HK-2 (cell line): Measurements from ENCODE around the gene BAG5.

Source experiments
- DNase-seq: peaks from one replicate; pipeline ENCODE4 v3.0.0-alpha.2; 2018; ENCODE audit not compliant: unreplicated experiment

The BAG5 gene

DNA sequence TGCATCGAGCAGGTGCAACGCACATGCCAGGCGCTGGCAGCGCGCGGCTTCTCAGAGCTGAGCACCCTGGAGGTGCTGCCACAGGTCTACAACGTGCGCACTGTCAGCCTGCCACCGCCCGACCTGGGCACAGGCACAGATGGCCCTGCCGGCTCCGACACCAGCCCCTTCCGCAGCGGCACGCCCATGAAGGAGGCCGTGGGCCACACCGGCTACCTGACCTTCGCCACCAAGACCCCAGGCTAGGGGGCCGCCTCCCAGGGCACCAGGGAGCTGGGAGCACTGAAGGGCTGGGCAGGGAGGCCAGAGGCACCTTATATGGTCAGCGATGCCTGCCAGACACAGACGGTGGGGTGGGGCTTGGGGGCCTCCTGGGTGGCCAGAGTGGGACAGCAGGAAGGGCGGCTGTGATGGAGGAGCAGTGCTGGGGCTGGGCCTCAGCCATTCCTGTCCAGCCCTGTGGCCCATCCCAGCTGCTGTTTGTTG is 27.8 kb downstream of the BAG5 start:
- DNase-seq = no peak

DNA sequence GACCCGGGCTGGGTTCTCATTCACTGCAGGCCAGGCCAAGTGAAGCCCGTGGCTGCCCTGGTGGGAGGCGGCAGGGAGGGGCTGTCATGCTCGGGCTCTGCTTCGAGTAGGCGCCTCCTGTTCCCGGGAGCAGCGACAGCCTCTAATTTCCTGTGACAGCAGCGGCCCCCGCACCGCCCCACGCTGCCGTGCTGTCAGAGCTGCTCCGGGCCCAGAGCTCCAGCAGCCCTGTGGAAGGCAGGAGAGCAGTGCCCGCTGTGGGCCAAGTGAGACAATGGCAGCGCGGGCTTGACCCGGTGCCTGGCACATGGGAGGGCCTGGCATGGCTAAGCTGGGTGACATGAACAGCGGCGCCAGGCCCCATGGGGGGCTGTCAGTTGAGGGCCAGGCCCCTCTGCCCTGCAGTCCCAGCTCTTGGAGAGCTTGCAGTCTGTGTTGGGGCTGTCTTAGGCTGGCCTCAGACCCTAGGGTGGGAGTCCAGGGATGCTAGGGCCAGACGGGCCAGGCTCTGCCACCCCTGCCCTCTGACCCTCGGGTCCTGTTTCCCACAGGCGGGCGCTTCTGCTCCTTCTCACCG is 28.4 kb downstream of the BAG5 start:
- DNase-seq = no peak

DNA sequence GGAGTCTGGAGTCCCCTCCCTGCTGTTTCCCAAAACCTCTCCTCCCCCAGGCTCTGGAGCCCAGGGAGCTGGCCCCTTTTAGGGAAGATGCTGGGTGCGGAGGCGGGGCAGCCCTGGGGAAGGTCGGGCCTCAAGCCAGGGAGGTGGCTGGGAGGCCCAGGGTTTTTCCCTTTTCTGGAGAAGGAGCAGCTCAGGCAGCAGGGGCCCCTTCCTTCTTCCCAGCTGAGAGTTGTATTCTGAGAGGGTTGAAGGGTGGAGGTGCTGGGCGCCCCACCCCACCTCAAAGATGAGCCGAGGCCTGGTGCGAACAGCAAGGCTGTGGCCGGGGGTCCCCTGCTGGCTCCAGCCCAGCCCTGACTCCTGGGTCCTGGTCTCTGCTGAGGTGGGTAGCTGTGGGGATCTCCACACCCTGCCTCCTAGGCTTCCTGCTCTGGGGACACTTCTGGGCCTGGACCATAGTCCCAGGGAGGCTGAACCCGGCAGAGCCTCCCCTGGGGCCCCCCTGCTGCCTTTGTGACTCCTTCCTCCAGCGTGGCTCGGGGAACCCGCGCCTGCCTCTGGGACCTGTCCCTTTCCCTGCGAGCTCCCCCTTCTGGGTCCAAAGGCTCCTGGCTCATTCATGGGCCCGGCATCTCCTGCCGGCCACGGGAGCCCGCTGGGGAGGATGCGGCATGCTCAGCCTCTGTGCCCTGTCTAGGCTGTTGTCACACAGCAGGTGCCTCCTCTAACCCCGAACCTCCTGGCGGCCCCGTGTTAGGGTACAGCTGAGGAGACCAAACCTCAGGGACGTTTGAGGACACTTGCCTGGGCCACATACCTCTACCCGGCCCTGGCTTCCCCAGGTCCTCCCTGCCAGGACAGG is 29.1 kb downstream of the BAG5 start:
- no peak for DNase-seq

DNA sequence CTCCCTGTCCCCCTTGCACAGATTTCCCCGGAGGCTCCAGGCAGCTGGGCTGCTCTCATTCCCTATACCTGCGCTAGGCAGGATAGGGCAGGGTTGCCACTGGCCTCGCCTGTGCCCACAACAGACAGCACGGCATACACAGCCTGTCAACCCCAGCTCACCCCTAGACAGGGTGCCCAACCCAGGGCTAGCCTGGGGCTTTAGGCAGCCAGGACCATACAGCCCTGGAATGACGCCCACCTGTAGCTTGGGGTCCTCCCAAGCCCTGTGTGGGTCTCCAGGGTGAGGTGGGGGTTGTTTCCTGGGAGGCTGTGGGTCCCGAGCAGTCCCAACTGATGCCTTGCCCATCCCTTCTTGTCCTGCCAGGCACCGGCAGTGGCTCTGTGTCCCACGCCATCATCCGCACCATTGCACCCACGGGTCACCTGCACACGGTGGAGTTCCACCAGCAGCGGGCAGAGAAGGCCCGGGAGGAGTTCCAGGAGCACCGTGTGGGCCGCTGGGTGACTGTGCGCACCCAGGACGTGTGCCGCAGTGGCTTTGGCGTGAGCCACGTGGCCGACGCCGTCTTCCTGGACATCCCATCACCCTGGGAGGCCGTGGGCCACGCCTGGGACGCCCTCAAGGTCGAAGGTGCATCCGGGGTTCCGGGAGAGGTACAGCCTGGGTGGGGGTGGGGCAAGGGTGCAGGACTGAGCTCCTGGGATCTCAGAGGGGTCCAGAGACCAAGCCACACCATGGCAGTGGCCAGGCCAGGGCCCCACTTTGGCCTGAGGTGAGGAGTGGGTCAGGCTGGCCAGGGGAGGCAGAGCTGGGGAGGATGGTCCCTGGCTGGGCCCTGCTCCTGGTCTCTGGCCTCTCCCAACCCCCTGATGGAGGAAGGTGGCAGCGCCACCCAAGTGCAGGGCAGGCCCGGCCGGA is 30.0 kb downstream of the BAG5 start:
- DNase-seq = no peak

DNA sequence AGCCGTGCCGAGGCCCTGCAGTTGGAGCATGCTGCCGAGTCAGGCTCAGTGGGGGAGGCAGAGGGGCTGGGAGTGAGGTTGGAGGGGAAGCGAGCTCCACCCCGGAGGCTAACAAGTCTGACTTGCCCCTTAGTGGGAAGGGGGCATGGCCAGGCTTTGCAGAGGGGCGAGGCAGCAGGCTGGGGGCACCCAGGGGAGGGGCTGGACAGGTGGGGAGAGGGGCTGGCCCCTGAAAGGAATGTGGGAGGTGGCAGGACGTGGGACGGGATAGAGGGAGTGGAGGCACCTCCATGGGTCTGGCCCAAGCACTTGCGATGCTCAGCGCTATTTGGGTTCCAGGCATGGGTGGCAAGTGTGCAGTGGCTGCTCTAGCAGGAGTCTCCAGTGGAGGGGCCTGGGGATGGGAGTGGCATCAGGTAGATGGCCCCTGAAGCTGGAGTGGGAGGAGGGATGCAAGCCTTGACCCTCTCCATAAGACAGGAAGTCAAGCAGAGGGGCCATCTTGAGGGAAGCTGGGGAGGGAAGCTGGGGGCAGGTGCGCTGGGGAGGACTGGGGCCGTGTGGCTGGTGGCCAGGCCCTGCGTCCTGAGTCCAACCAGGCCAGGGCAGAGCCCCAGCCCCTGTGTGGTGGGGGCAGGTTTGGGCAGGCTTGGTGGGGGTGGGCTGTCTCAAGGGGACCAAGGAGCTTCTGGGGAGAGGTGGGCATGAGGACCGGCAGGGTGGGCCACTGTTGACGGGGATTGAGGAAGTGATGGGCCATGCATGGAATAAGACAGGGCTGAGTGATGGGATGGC is 30.8 kb downstream of the BAG5 start:
- no peak for DNase-seq

DNA sequence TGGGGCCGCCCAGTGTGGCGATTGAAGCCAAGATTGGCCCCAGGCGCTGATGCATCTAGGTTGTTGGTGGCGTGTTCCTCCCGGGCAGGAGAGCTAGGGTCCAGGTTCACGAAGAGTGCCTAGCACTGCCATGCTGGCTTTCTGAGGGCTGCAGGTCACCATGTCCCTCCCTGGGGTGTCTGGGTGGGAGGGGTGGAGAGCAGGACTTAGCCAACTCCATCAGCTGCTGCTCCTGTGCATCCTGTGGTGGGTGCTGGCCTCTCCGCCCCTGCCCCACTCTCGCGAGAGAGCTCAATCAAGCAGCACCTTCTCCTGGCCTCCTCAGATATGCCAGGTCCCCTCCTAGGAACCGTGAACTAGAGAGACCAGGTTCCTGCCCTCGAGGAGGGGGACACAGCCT is 31.6 kb downstream of the BAG5 start:
- DNase-seq = no peak

DNA sequence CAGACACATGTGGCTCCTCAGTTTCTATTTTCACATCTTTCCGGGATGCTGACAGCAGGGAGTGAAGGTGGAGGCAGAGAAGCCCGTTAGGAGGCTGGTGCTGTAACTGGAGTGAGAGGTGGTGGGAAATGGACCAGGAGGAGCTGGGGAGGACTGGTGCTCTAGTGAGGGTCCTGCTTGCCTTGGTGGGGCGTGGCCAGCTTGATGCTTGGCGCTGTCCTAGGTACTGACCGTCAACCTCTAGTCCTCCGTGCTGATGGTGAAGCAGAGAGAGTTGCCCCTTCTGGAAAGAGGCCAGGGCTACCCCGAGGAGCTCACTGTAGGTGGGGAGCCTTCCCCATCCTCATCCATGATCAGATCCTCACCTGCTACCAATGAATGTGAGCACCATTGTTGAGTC is 32.1 kb downstream of the BAG5 start:
- no peak for DNase-seq

DNA sequence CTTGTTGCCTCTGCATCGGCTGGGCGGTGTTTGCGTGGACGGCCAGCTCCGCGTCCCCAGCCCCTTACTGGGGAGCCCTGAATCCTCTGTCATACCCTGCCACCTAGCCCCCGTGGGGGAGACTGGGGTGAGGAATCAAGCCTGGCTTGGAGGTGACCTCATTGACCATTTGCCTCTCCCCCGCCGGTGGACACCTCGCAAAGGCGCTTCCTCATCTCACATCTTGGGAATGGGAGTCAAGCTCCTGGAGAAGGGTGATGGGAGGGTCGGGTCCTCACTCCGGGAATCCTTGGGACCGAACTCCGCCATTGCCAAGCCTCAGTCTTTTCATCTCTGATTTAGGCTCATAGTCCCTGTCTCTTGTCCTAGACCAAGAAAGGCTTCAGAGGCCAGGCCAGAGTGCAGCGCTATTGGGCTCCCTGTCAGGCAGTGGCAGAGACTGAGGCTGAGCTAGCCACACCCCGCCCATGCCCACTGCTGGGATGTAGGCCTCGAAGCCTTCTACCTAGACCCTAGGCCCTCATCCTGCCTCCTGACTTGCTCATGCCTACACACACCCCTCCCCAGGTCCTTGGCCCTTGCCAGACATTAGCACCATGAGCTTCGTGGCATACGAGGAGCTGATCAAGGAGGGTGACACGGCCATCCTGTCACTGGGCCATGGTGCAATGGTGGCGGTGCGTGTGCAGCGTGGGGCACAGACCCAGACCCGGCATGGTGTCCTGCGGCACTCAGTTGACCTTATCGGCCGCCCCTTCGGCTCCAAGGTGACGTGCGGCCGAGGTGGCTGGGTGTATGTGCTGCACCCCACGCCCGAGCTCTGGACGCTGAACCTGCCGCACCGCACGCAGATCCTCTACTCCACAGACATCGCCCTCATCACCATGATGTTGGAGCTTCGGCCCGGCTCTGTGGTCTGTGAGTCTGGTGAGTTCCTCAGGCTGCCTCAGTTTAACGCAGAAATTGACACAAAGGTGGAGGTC is 32.8 kb downstream of the BAG5 start:
- no peak for DNase-seq

DNA sequence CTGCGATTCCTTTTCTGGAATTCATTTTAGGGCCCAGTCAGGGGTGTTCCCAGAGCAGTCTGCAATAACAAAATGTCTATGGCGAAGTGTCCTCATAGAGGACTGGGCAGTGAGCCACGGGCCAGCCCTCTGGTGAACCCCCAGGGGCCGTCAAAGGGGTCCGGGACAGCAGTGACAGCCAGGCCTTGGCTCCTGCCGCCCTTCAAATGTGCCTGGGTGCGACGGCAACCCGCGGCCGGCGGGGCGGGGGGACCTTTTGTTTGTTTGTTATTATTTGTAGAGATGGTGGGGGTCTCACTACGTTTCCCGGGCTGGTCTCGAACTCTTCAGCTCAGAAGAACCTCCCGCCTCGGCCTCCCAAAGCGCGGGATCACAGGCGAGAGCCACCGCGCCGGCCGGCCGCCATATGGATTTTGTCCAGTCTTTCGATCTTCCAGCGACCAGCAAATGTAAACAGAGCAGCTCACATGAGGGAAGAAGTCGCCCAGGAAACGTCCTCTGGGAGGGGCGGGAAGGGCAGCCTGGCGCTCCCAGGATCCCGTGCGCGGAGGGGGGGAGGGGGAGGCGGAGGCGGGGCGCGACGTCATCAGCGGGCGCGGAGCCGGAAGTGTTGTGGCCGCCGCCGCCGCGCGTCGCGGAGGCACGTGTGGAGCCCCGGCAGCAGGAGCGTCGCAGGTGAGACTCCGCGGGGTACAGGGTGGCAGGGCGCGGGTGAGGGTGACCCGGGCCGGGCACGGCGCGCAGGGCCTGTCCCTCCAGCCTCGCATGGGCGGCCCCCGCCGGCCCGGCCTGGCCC is 33.7 kb downstream of the BAG5 start, which contains the start of gene TRMT61A:
TRMT61A (plus strand) TSS at position 610 of the 796 bp plus-strand sequence. CDS start 783 bp downstream, outside the sequence.
- DNase-seq = peak; percentile 90

DNA sequence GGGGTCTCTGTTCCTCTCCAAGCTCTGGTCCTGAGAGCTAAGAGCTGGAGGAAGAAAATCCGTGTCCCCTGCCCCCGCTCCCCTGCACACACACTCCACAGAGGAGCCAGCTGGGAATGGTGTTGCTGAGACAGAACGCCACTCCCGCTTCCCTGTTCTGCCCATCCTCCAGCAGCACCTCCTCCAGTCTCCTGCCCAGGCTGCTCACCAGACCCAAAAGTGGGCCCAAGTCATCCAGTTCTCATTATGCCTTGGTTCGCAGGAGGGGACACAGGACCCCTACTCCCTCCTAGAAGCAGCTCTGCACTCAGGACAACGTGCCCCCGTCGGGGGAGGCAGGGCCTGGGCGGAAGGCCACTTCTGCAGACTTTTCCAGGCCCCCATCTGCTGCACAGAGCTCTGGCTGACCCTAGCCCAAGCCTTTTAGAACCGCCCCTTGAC is 34.3 kb downstream of the BAG5 start:
- DNase-seq = peak; percentile 47

DNA sequence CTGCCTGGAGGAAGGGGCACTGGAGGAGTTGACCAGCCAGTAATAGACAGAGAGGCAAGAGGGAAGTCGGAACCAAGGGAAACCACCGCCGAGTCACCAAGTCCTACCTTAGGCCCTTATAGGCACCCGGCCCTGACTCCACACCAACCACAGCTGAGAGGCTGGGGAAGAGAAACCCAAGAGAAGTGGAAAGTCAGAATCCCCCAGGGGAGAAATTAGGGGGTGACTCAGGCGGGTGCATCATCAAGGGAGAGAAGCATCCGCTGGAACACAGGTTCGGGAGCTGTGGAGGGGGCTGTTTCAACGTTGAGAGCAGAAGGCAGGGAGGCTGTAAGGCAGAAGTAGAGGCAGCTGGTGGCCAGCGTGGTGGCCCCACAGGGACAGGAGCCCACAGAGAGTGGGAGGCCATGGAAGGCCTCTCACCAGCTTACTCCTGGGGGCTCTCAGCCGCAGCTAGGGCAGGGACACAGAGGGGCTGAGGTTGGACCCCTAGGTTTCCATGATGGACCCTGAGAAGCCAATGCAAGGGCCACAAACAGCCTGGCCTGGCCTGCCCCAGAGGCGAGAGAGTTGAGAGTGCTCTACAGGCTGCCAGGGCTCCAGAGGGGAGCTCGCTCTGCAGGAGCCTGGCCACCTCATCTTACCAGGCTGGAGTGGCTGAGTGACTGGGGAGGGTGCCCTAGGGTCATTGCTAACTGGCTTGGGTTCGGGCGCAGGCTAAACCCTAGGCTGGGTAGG is 34.9 kb downstream of the BAG5 start:
- DNase-seq = peak; percentile 59

DNA sequence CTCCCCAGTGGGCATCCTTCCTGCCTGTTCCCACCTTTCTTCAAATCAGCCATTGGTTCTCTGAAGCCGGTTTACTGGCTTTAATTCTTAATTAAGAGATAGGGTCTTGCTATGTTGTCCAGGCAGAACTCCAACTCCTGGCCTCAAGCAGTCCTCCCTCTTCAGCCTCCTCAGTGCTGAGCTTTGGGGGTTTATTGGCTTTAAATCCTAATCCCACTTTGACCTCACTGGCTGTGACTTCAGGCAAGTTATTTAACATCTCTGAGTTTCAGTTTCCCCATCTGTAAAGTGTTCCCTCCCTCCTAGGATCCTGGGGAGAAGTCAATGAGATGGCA is 35.6 kb downstream of the BAG5 start:
- DNase-seq = no peak

DNA sequence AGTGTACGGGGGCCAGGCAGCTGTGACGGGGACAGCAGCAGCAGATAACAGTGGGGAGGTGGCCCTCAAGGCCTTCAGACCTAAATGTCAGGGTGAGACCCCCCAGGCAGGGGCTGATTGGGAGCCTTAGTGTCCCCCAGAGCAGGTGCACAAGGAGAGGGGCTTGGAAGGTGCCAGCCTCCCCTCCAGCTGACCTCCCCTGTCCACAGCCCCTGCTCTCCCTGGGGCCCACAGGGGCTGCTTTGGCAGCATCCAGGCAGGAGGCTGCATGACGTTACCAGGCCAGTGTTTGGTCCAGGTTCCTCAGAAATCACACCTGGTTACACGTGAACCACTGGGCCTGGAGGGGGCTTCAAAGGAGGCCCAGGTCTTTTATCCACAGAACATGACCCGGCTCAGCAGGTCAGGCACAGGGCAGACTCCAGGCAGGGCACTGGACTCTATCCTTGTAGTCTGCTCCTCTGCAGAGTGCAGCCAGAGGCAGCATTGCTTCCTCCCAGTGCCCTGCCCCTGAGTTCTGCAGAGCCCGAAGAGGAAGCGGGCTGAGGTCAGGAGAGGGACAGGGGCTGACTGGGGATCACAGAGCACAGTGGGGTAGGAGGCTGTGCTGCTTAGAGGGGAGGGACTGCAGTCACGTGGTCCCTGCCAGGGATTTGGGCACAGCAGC is 36.1 kb downstream of the BAG5 start:
- no peak for DNase-seq

DNA sequence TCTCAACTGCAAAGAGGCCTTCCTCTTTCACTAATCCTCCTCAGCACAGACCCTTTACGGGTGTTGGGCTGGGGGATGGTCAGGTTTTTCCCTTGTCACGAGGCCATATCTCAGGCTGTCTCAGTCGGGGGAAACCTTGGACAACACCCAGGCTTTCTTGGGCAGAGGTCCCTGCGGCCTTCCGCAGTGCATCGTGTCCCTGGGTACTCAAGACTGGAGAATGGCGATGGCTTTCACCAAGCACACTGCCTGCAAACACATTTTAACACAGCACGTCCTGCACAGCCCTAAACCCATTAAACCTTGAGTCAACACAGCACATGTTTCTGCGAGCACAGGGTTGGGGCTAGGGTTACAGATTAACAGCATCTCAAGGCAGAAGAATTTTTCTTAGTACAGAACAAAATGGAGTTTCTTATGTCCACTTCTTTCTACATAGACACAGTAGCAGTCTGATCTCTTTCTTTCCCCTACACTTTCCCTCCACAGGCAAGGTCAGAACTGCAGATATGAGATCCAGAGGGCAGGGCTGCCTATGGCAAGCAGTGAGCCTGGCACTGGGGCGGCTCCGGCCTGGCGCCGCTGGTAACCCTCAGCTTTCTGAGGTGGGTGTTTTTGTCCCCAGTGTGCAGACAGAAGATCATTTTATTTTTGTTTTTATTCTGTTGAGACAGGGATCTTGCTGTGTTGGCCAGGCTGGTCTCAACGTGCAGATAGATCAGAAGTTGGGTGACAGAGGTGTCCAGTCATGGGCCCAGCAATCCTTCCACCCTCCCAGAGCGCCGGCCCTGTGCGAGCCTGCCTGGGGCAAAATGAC is 36.8 kb downstream of the BAG5 start:
- DNase-seq = peak; percentile 60

DNA sequence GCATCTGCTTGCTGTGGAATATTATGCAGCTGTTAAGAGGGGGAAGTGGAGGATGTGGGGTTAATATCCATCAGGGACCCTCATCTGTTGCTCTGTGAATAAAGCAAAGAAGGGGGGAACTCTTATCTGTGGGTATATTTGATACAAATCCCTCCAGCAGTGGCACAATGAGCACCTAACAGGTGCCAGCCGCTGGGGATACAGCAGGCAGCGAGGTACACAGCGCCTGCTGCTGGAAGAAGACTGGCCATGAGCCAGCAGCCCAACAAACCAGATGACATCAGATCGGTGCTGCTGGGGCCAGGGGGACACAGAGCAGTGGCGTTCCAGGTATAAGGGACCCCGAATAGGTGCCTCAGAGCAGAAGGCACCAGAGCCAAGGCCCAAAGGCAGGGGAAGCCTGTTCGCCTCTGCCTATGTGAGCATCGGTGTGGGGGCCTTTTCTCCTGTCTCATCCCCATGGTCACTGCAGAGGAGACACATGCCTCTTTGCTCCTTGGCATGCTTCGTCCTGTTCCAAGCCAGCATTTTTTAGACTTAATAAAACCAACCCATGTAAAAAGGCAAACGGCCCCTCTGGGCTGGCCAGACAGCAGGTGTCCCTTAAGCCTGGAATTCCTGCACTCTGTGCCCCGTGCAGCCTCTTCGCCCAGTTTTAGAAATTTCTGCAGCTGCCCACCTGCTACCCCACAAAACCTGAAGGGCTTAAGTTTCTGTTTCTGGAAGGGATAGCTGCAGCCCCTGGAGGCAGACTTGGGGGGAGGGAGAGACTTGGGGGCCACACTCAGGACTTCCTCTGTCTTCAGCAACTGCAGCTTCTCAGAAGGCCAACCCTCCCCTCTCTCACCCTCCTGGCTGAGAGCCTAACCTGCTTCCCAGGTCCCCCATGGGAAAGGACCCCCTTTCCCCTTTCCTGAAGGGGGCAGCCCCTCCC is 38.2 kb downstream of the BAG5 start:
- no peak for DNase-seq

DNA sequence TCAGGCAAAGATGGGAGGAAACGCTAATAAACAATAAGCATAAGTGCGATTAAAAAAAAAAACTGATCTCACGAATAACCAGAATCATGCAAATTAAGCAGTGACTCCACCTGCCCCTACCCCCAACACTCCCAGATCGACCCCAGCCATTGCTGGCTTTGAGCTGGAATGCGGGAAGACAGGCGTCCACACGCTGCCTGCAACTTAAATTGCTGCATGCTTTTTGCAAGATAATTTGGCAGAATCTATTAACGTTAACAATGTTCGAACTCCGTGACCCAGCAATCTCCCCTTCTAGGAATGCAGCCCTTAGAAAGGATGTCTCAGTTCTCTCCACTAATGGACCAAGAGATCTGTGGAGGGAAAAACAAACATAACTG is 38.9 kb downstream of the BAG5 start:
- DNase-seq = no peak
